OCI-LY1 (cell line): ENCODE data around the gene SELENBP1.

ENCODE experiments used
- H2AFZ ChIP-seq: fragments of 200-600 bp; sonication (generic), shearing (Covaris generic); 2 replicates; pipeline ENCODE4 v1.6.0; 2014; ENCODE audit warnings: antibody characterized with exemption, mild to moderate bottlenecking, low read length
- H3F3A ChIP-seq: fragments of 200-600 bp; sonication (generic), shearing (Covaris generic); 2 replicates; pipeline ENCODE4 v1.6.0; 2014; ENCODE audit warnings: mild to moderate bottlenecking, antibody characterized with exemption, low read length, moderate library complexity; ENCODE audit not compliant: insufficient read depth
- H3K27ac ChIP-seq: fragments of 200-600 bp; sonication (generic); 2 replicates; pipeline ENCODE4 v1.5.1; 2014; ENCODE audit warnings: low read length, mixed run types, mild to moderate bottlenecking, low read depth; ENCODE audit not compliant: poor library complexity, severe bottlenecking
- H3K27me3 ChIP-seq: fragments of 200-600 bp; sonication (generic); 2 replicates; pipeline ENCODE4 v1.6.0; 2014; ENCODE audit warnings: antibody characterized with exemption, mild to moderate bottlenecking, low read length, moderate library complexity; ENCODE audit not compliant: insufficient read depth
- H3K36me3 ChIP-seq: fragments of 200-600 bp; sonication (generic); 2 replicates; pipeline ENCODE4 v1.6.1; 2014; ENCODE audit warnings: mild to moderate bottlenecking, antibody characterized with exemption, low read length, moderate library complexity, mixed read lengths; ENCODE audit not compliant: insufficient read depth
- H3K4me1 ChIP-seq: fragments of 200-600 bp; sonication (generic); 2 replicates; pipeline ENCODE4 v1.5.1; 2014; ENCODE audit warnings: mild to moderate bottlenecking, low read length, moderate library complexity; ENCODE audit not compliant: insufficient read depth, severe bottlenecking
- H3K4me2 ChIP-seq: fragments of 200-600 bp; sonication (generic), shearing (Covaris generic); 2 replicates; pipeline ENCODE4 v1.6.1; 2014; ENCODE audit warnings: low read length
- H3K4me3 ChIP-seq: fragments of 200-600 bp; sonication (generic); 2 replicates; pipeline ENCODE4 v1.5.1; 2014; ENCODE audit warnings: low read length, low read depth, mild to moderate bottlenecking, mixed read lengths; ENCODE audit not compliant: poor library complexity, severe bottlenecking
- H3K79me2 ChIP-seq: fragments of 200-600 bp; shearing (Covaris generic); 2 replicates; pipeline ENCODE4 v1.6.1; 2016; ENCODE audit warnings: mixed run types, low read length, mixed read lengths; ENCODE audit not compliant: insufficient read depth
- H3K9ac ChIP-seq: fragments of 200-600 bp; sonication (generic), shearing (Covaris generic); 2 replicates; pipeline ENCODE4 v1.6.1; 2014; ENCODE audit warnings: mild to moderate bottlenecking, low read length, mixed read lengths
- H3K9me2 ChIP-seq: fragments of 200-600 bp; sonication (generic), shearing (Covaris generic); 2 replicates; pipeline ENCODE4 v1.6.1; 2014; ENCODE audit warnings: low read depth, mild to moderate bottlenecking, low read length, mixed read lengths
- H3K9me3 ChIP-seq: fragments of 200-600 bp; shearing (Covaris generic); 2 replicates; pipeline ENCODE4 v1.6.1; 2014; ENCODE audit warnings: low read length, mixed read lengths
- H4K20me1 ChIP-seq: fragments of 200-600 bp; sonication (generic), shearing (Covaris generic); 2 replicates; pipeline ENCODE4 v1.6.0; 2016; ENCODE audit warnings: mild to moderate bottlenecking, low read length; ENCODE audit not compliant: insufficient read depth
- CTCF ChIP-seq: fragments of 200-600 bp; sonication (generic), shearing (Covaris generic); IDR thresholded peaks from 2 replicates; pipeline ENCODE4 v1.5.1; 2017; ENCODE audit warnings: mild to moderate bottlenecking, antibody characterized with exemption, low read length, moderate library complexity, mixed read lengths
- EZH2 ChIP-seq: fragments of 200-600 bp; sonication (generic), shearing (Covaris generic); IDR thresholded peaks from 2 replicates; pipeline ENCODE4 v1.8.0; 2017; ENCODE audit warnings: borderline replicate concordance, mixed run types, mild to moderate bottlenecking, antibody characterized with exemption, low read length, moderate library complexity, mixed read lengths

The SELENBP1 gene

GRCh38 chr1:151407304-151407703, 34.8 kb upstream of the SELENBP1 start:
- TF ChIP-seq EZH2 (no peak), CTCF (no peak)
- no peak overlapping the region for H3K9ac ChIP-seq
- H2AFZ ChIP-seq: no peak overlapping the region
- no peaks in the 10 kb centered on the region for H4K20me1 ChIP-seq
- no peaks in the 10 kb centered on the region for H3K79me2 ChIP-seq
- H3K9me3 ChIP-seq: no peaks in the 10 kb centered on the region
- peaks cover 92% of the 10 kb centered on the region for H3K36me3 ChIP-seq
- H3K27ac ChIP-seq: no peak overlapping the region
- H3K27me3 ChIP-seq: no peaks in the 10 kb centered on the region
- no peaks in the 10 kb centered on the region for H3K4me1 ChIP-seq
- H3K4me2 ChIP-seq: no peak overlapping the region
- no peaks in the 10 kb centered on the region for H3K9me2 ChIP-seq
- no peaks in the 10 kb centered on the region for H3F3A ChIP-seq
- H3K4me3 ChIP-seq: no peak overlapping the region

- Histone ChIP-seq H3K4me2 (no peak overlapping the region), H3K27ac (no peak overlapping the region), H3K9me2 (no peaks in the 10 kb centered on the region), H2AFZ (no peak overlapping the region), H3K4me1 (peaks cover 4% of the 10 kb centered on the region), H3K9ac (no peak overlapping the region), H3K79me2 (no peaks in the 10 kb centered on the region), H3K4me3 (no peak overlapping the region), H3K9me3 (no peaks in the 10 kb centered on the region), H3K27me3 (no peaks in the 10 kb centered on the region), H4K20me1 (no peaks in the 10 kb centered on the region), H3F3A (no peaks in the 10 kb centered on the region), H3K36me3 (peaks cover 92% of the 10 kb centered on the region)
- TF ChIP-seq CTCF (no peak), EZH2 (no peak)
Measured at GRCh38 chr1:151406176-151406575, 33.7 kb upstream of the SELENBP1 start.

- Histone ChIP-seq H3K4me3 (no peak overlapping the region), H3K27me3 (no peaks in the 10 kb centered on the region), H3K9me2 (no peaks in the 10 kb centered on the region), H3K9ac (no peak overlapping the region), H3K4me1 (peaks cover 12% of the 10 kb centered on the region), H3K9me3 (no peaks in the 10 kb centered on the region), H4K20me1 (no peaks in the 10 kb centered on the region), H3K36me3 (peaks cover 92% of the 10 kb centered on the region), H2AFZ (no peak overlapping the region), H3K27ac (no peak overlapping the region), H3K4me2 (no peak overlapping the region), H3F3A (no peaks in the 10 kb centered on the region), H3K79me2 (peaks cover 3% of the 10 kb centered on the region)
- no peak for TF ChIP-seq CTCF
- no peak for TF ChIP-seq EZH2
Measured at GRCh38 chr1:151405187-151405951, 32.9 kb upstream of the SELENBP1 start.
